DOHH2 (cell line): ENCODE measurements around the gene SPON1.

ENCODE experiments used
- H3F3A ChIP-seq: fragments of 200-600 bp; sonication (generic), shearing (Covaris generic); 2 replicates; pipeline ENCODE4 v1.6.0; 2016; ENCODE audit warnings: antibody characterized with exemption, mild to moderate bottlenecking; ENCODE audit not compliant: control insufficient read depth, insufficient read depth
- H3K27ac ChIP-seq: fragments of 200-600 bp; sonication (generic); 2 replicates; pipeline ENCODE4 v1.5.1; 2014; ENCODE audit warnings: low read depth, mild to moderate bottlenecking, low read length, moderate library complexity
- H3K27me3 ChIP-seq: fragments of 200-600 bp; sonication (generic); 2 replicates; pipeline ENCODE4 v1.6.1; 2014; ENCODE audit warnings: mild to moderate bottlenecking, low read length, mixed read lengths; ENCODE audit not compliant: control insufficient read depth
- H3K36me3 ChIP-seq: fragments of 200-600 bp; sonication (generic); 2 replicates; pipeline ENCODE4 v1.6.1; 2014; ENCODE audit warnings: mild to moderate bottlenecking, low read length, moderate library complexity, mixed read lengths; ENCODE audit not compliant: control insufficient read depth
- H3K4me1 ChIP-seq: fragments of 200-600 bp; sonication (generic); 2 replicates; pipeline ENCODE4 v1.6.1; 2014; ENCODE audit warnings: mild to moderate bottlenecking, low read length, mixed read lengths; ENCODE audit not compliant: control insufficient read depth
- H3K4me2 ChIP-seq: fragments of 200-600 bp; sonication (generic); 2 replicates; pipeline ENCODE4 v1.6.0; 2014; ENCODE audit warnings: mild to moderate bottlenecking, low read length, moderate library complexity
- H3K4me3 ChIP-seq: fragments of 200-600 bp; sonication (generic); 2 replicates; pipeline ENCODE4 v1.5.1; 2014; ENCODE audit warnings: mild to moderate bottlenecking, low read length, mixed read lengths
- H3K79me2 ChIP-seq: fragments of 200-600 bp; sonication (generic); 2 replicates; pipeline ENCODE4 v1.6.1; 2014; ENCODE audit warnings: mild to moderate bottlenecking, low read length, mixed read lengths; ENCODE audit not compliant: control insufficient read depth
- H3K9me2 ChIP-seq: fragments of 200-600 bp; sonication (generic); replicated peaks from 2 replicates; pipeline ENCODE4 v1.6.1; 2014; ENCODE audit warnings: mild to moderate bottlenecking, low read length, mixed read lengths; ENCODE audit not compliant: control insufficient read depth
- H3K9me3 ChIP-seq: fragments of 200-600 bp; sonication (generic); 2 replicates; pipeline ENCODE4 v1.6.1; 2014; ENCODE audit warnings: antibody characterized with exemption, low read length, mixed read lengths; ENCODE audit not compliant: control insufficient read depth, insufficient read depth
- H4K20me1 ChIP-seq: fragments of 200-600 bp; sonication (generic); 2 replicates; pipeline ENCODE4 v1.6.0; 2014; ENCODE audit warnings: low read depth, mild to moderate bottlenecking, antibody characterized with exemption, low read length, moderate library complexity; ENCODE audit not compliant: control insufficient read depth, insufficient read depth
- EZH2phosphoT487 ChIP-seq: fragments of 200-600 bp; sonication (generic); IDR thresholded peaks from 2 replicates; pipeline ENCODE4 v1.6.1; 2017; ENCODE audit warnings: borderline replicate concordance, mild to moderate bottlenecking, antibody characterized with exemption, low read length, moderate library complexity, mixed read lengths
- TF ChIP-seq, protein P1 (sequence below): fragments of 200-600 bp; sonication (generic); IDR thresholded peaks from one replicate; pipeline ENCODE4 v1.5.1; 2014; ENCODE audit warnings: antibody characterized with exemption, mild to moderate bottlenecking, low read depth, low read length; ENCODE audit not compliant: poor library complexity, severe bottlenecking

Gene SPON1

DNA sequence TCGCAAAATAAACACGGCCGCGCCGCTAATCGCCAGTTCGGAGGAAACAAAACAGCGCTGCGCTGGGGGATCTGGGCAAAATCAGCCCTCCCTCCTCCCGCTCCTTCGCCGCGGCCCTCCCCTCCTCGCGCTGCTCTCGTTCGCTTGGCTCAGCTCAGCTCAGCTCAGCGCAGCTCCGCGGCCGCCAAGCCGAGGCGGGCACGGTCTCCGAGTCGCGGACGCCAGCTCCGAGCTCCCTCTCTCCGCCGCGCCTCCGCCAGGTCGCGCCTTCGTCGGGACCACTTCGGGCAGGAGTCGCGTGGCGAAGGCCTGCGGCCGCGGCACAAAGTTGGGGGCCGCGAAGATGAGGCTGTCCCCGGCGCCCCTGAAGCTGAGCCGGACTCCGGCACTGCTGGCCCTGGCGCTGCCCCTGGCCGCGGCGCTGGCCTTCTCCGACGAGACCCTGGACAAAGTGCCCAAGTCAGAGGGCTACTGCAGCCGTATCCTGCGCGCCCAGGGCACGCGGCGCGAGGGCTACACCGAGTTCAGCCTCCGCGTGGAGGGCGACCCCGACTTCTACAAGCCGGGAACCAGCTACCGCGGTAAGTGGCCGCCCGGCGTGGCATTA, at the start of gene SPON1:
Gene SPON1 (plus strand): TSS at position 162 of the 607 bp plus-strand sequence. CDS start 182 bp downstream, at position 344.
- Histone ChIP-seq H3F3A (no peaks in the 10 kb centered on the region), H3K27me3 (peaks cover 26% of the 10 kb centered on the region), H3K9me3 (peaks cover 5% of the 10 kb centered on the region; the same call in 1 of the 2 replicates), H3K9me2 (no peaks in the 10 kb centered on the region), H3K4me3 (no peak within 1 kb of the TSS), H3K4me2 (no peak within 1 kb of the TSS), H4K20me1 (no peaks in the 10 kb centered on the region), H3K79me2 (no peaks in the 10 kb centered on the region), H3K4me1 (peaks cover under 1% of the 10 kb centered on the region), H3K36me3 (no peaks in the 10 kb centered on the region), H3K27ac (no peak within 1 kb of the TSS)
- TF ChIP-seq, protein P1, sequence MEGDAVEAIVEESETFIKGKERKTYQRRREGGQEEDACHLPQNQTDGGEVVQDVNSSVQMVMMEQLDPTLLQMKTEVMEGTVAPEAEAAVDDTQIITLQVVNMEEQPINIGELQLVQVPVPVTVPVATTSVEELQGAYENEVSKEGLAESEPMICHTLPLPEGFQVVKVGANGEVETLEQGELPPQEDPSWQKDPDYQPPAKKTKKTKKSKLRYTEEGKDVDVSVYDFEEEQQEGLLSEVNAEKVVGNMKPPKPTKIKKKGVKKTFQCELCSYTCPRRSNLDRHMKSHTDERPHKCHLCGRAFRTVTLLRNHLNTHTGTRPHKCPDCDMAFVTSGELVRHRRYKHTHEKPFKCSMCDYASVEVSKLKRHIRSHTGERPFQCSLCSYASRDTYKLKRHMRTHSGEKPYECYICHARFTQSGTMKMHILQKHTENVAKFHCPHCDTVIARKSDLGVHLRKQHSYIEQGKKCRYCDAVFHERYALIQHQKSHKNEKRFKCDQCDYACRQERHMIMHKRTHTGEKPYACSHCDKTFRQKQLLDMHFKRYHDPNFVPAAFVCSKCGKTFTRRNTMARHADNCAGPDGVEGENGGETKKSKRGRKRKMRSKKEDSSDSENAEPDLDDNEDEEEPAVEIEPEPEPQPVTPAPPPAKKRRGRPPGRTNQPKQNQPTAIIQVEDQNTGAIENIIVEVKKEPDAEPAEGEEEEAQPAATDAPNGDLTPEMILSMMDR, result no peak
- TF ChIP-seq EZH2phosphoT487, result no peak

DNA sequence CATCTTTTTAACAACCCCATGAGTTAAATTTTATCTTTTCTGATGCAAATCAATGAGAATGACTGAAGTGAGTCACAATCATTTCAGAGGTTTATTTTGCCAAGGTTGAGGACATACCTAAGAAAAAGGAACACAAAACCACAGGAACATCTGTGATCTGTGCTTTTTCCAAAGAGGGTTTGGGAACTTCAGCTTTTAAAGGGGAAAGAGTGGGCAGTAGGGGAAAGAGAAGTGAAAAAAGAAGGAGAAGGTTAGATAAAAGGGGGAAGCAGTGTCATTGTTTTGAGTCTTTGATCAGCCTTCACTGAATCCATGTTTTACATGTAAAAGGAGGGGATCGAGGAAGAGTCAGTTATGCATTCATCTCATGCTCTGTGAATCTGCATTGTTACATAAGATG, 45.3 kb upstream of the SPON1 start:
- Histone ChIP-seq H3K27me3 (no peaks in the 10 kb centered on the region), H3K4me2 (no peak overlapping the region), H3K9me3 (no peaks in the 10 kb centered on the region), H3K79me2 (no peaks in the 10 kb centered on the region), H3K27ac (no peak overlapping the region), H3K9me2 (no peaks in the 10 kb centered on the region), H3K4me1 (peaks cover 9% of the 10 kb centered on the region), H4K20me1 (no peaks in the 10 kb centered on the region), H3K36me3 (no peaks in the 10 kb centered on the region), H3F3A (no peaks in the 10 kb centered on the region), H3K4me3 (no peak overlapping the region)
- TF ChIP-seq, protein P1, result no peak
- no peak for TF ChIP-seq EZH2phosphoT487

DNA sequence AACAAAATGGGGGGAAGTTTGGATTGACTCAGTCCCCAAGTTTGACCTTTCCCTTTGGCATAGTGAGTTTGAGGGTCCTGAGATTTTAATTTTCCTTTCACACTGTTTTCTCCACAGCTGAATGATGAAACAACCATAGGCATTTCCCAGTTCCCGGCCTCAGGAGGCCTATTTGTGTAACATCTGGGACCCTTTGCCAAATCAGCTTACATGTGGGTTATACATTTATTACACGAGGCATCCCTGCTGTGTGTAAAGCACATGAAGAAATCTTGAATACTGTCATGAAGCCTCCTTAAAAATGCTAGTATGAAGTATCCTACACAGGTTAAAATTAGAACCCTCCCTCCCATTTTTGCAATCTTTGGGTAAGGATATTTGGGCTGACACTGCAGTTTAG, 44.6 kb upstream of the SPON1 start:
- Histone ChIP-seq H3K9me2 (no peaks in the 10 kb centered on the region), H3K27me3 (no peaks in the 10 kb centered on the region), H3K4me3 (no peak overlapping the region), H4K20me1 (no peaks in the 10 kb centered on the region), H3F3A (no peaks in the 10 kb centered on the region), H3K9me3 (no peaks in the 10 kb centered on the region), H3K36me3 (no peaks in the 10 kb centered on the region), H3K4me1 (peaks cover 16% of the 10 kb centered on the region), H3K79me2 (no peaks in the 10 kb centered on the region), H3K4me2 (no peak overlapping the region), H3K27ac (no peak overlapping the region)
- TF ChIP-seq, protein P1, result no peak
- no peak for TF ChIP-seq EZH2phosphoT487
